ENCODE measurements around the gene ENTPD7.
"Not testable (repeated sequence)": the region's sequence is repeated elsewhere in the genome, so short reads cannot be mapped to it uniquely, and the experiment has no call there.

ENTPD7 gene, protein sequence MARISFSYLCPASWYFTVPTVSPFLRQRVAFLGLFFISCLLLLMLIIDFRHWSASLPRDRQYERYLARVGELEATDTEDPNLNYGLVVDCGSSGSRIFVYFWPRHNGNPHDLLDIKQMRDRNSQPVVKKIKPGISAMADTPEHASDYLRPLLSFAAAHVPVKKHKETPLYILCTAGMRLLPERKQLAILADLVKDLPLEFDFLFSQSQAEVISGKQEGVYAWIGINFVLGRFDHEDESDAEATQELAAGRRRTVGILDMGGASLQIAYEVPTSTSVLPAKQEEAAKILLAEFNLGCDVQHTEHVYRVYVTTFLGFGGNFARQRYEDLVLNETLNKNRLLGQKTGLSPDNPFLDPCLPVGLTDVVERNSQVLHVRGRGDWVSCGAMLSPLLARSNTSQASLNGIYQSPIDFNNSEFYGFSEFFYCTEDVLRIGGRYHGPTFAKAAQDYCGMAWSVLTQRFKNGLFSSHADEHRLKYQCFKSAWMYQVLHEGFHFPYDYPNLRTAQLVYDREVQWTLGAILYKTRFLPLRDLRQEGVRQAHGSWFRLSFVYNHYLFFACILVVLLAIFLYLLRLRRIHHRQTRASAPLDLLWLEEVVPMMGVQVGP

DNA sequence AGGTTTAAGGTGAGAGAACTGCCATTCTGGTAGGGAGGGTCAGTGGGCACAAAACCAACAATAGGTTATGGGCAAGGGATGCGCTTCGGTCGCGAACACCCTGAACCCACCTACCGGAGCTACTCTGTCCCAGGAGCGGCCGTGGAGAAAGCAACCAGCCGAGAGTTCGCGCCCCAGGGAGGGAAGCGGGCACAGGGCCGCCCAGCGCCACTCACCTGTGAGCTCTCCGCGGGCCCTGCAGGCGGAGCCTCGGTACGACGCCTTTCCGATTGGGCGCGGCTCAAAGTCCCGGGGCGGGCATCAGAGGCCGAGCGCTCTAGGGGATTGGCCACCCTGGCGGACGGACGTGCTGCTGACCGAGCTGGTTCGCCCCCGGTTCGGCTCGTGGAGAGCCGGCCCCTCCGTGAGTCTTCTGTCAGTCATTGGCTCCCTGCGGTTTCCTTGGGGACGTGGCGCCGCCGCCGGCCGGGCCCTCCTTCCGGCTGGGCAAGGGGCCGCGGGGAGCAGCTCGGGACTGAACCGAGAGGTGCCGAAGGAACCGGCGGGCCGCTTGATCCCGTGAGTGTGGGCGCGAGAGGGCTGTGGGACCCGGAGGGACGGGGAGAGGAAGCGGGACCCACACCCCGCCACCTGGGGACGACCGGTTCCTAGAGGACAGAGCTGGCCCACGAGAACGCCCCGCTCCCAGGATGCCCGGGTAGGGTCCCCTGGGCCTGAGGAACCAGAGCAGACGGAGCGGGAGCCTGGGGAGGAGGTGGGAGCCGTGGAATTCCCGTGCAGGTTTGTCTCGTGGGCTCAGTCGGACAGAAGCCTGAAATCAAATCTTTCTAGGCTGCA is at the start of gene ENTPD7:
Gene ENTPD7, plus strand, starts transcription at position 479 of the 837 bp plus-strand sequence. CDS start 448 bp downstream, outside the sequence.
- DNase-seq = peak; percentile 96

DNA sequence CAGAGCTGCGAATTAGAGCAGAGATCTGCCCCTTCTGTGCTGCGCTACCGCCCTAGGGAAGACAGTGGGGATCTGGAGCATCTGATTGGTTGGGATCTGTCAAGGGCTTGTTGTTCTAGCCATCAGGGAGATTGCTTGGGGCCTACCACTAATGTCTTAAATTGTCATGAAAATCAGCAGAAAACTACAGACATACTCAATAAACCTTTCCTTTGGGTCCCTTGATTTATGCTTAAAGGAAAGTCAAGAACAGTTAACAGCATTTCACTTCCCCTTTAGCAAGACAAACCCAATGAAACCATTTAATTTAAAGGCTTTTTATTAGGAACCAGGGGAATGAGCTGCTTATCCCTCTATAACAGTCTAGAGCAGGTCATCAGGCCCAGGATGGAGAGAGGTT is 49.1 kb upstream of the ENTPD7 start:
- DNase-seq = no peak

DNA sequence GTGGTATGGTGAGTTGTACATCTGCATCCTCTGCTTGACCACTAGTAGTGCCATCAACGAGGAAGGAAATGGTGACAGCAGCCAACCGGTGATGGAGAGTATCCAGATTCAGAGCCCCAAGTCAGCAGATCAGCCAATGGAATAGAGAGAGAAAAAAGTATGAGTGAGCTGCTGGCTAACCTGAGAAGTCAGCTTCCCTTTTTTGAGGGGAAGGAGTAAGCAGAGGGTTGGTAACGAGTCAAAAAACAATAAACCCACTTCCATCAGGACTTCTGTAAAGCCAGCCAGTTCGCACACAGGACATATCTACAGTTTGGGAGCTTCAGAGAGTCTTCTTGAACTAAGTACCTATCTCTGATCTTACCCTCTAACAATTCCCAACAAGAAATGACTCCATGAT is 48.0 kb upstream of the ENTPD7 start:
- DNase-seq = no peak

DNA sequence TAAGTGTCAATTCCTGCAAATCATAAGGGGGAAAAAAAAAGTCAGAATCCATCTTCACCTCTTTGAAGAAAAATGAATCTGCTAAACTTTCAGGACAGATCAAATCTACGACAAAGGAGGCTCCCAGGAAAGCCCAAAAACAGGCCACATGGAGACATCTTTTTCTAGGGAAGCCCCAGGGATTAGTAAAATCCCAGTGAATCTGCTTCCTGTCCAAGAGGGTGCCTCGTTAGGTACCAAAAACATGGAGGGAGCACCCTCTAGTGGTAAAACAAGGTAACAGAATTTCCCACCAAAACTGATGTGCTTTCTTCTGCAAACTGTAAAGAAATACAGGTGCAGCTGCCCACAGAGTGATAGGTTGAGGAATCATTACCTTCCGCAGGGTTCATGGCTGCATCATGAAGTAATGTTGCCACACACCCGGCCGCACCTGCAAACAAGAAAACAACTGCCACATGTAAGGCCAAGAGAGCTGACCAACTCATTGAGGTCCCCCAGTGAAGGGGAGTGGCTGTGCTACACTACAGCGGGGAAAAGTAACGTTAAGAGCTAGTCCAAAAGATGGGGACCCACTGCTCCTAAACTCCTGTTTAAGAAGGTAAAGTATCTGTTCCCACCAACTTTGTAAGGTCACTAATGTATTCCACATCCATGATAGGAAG is 47.0 kb upstream of the ENTPD7 start:
- DNase-seq = no peak

DNA sequence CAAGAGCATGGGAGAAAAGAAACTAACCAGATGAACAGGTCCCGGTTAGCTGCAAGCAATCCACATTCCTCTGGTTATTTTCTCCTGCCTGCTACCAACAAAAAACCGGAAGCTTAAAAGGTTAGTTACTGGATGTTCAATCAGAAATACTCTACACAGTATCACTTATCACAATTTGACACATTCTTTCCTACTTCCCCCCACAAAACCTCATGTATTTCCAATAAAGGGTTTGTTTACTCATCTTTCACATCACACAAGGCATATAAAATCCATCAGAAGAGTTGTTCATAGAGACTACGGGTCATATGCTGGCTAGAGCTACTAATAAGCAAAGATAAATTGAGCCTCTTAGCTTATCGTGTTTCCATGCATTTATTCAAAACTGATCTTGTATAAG is 43.9 kb upstream of the ENTPD7 start:
- DNase-seq = no peak

DNA sequence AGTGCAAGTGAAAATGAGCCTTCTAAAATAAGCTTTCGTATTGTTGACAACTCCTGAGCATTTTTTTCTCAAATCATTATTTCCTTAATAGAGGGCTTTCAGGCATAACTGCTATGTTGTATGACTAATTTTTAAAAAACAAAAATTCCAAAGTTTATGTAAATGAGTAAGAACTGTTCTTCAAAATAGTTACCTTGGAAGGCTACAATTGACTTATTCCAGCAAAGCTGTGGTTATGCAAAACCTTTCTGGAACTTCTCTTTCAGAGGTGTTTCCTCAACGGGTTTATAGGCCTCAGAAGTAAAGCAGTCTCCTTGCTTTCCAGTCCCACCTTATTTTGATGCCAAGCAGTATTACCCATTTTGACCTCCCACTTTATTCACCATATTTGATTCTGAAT is 41.6 kb upstream of the ENTPD7 start:
- no peak for DNase-seq

DNA sequence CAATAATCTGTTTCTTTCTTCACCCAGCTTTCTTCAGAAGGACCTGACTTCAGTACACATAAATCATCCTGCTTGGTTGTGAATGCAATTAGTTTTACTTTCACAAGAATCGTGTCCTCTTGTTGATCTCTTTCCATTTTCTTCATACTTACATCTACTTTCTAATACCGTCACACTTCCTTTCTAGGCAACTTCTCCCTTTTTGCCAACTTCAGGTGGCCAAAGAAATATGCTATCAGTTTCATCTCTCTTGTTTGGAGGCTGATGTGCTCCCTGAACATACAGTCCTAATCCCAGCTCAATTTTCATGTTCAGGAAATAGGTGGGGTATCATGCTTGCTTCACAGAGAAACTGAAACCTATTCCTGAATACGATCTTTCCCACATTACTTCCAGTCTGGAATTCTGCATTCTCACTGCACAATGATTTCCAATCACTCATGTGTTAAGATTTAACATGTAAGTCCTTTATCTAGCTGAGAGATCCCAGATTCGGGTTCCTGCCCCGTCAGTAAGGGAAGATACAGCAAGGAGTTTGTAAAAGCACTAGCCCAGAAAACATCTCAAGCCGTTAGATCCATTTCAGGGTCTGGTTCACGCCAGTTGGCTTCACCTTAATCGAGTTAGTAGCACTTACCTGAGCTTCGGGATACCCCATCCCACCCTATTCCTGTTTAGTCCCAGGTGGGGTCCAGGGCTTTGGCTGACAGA is 40.1 kb upstream of the ENTPD7 start:
- DNase-seq = no peak

DNA sequence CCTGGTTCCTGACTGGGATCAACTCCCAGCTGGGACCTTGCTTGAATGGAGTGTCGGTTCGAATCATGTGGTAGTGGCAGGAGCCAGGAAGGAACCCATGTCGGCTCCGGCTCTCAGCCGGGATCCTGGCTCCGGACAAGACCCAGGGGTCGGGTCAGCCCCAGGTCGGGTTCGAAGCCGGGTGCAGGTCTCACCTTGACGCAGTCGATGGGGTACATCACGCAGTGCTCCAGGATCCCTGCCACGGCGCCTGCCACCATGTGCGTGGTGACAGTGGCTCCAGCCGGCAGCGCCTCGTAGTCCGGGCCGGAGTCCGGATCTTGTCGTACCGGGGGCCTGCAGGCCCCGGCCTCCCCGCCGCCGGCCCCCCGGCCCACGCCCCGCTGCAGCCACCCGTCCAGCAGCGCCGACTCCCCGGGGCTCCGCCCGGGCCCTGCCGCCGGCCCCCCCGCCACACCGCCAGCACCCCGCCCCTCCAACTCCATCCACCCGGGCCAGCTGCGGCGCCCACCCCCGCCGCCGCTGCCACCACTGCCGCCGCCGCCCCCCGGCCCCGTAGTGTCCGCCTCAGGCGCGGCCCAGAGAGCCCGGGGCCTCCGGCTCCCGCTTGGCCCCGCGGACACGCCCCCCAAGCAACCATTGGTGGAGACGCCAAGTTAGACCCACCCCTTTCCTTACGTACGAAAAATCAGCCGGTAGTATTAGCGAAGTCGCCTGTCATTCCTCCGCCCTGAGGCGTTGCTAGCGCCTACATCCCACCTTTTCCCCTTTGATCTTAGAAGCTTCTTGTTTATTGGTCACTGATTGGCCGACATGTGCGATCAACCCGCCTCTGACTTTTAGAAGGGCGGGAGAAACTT is 39.2 kb upstream of the ENTPD7 start, which contains the start of gene SLC25A28:
Gene SLC25A28, minus strand, starts transcription at position 589 of the 860 bp plus-strand sequence. Its CDS starts 104 bp downstream, at position 485.
- DNase-seq = peak; percentile 95

DNA sequence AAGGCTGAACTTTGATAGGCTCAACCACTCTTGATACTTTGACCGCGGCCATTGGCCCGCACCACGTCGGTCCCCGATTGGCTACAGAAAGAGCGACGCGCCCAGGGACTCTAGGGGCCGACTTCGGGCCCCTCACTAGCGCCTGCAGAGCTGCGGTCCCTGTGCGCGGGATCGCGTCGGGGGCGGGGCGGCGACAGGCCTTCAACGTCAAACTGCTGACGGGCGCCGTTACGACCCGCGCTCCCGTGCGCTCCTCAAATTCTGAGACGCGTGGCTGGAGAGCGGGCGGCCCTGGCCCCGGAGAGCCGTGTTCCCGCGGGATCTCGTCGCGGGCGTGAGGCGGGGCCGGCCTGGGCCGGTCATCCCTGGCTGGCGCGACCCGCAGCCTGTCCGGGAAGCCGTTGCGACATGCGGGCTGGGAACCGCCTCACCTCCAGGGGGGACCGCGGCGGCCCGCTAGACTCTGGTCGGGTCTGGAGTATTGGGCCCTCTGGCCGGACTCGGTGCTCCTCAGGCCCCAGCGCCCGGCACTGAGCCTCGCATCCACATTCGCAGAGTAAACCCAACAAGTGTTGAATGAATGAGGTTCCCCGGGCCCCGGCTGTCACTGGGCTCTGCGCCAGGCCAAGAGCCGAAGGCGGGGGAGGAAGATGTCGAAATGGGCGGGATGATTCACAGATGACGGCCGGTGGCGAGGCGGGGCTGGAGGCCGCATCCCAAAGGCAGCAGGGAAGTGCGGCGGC is 38.4 kb upstream of the ENTPD7 start:
- peak; percentile 93 for DNase-seq

DNA sequence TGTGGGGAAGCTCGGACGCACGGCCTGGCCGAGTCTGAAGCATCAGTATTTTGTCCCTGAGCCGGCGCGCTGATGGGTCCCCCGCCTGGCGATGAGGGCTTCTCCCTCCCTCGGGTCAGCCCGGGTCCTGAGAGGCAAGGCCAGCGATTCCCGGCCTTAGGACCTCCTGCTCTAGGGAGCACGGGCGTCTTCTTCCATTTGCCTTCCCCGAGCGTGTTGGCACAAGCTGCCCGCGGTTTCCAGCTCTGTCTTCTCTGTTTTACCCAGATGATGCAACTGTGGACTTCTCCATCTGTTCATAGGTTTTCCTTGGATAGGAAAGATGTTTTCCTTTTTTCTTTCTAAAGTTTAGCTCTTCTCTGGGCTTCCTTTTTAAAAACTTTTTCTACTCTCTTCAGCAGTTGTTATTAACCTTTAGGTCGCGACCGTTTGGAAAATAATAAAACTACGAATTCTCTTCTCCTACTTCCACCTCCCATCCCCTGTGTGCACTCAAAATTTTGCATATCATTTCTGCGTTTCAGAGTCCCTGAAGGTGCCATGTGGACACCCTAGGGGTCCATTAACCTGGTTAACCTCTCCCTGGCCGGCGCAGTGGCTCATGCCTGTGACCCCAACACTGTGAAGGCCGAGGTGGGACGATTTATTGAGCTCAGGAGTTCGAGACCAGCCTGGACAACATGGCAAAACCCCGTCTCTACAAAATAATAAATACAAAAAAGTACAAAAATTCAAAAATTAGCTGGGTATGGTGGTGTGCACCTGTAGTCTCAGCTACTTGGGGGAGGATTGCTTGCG is 37.7 kb upstream of the ENTPD7 start:
- DNase-seq = no peak

DNA sequence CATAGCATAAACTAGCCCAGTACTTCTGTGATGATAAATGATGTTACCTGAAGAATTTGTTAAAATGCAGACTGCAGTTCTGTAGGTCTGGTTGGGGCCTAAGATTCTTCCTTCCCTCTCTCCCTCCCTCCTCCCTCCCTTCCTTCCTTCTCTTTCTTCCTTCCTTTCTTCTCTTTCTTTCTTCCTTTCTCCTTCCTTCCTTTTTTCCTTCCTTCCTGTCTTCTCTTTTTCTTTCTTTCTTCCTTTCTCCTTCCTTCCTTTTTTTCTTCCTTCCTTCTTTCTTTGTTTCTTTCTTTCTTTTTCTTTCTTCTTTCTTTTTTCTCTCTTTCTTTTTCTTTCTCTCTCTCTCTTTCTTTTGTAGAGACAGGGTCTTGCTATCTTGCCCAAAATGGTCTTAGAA is 35.4 kb upstream of the ENTPD7 start:
- no peak for DNase-seq

DNA sequence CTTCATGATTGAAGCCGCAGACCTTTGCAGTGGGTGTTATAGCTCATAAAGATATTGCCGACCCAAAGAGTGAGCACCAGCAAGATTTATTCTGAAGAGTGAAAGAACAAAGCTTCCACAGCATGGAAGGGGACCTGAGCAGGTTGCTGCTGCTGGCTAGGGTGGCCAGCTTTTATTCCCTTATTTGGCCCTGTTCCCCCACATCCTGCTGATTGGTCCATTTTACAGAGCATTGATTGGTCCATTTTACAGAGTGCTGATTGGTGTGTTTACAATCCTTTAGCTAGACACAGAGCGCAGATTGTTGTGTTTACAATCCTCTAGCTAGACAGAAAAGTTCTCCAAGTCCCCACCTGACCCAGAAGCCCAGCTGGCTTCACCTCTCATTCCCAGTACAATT is 34.2 kb upstream of the ENTPD7 start:
- DNase-seq = not testable (repeated sequence)

DNA sequence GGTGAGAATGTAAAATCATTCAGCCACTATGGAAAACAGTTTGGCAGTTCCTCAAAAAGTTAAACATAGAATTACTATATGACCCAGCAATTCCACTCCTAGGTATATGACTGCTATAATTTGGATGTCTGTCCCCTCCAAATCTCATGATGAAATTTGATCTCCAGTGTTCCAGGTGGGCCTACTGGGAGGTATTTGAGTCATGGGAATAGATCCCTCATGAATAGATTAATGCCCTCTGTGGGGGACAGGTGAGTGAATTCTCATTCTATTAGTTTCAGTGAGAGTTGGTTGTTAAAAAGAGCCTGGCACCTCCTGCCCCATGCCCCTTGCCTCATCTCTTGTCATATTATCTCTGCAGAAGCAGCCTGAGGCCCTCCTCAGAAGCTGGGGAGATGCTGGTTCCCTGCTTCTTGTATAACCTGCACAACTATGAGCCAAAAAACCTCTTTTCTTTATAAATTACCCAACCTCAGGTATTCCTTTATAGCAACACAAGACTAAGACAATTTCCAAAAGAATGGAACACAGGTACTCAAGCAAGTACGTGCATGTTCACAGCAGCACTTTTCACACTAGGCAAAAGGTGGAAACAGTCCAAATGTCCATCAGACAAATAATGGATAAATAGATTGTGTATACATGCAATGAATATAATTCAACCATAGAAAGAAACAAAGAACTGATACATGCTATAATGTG is 30.2 kb upstream of the ENTPD7 start:
- no peak for DNase-seq

DNA sequence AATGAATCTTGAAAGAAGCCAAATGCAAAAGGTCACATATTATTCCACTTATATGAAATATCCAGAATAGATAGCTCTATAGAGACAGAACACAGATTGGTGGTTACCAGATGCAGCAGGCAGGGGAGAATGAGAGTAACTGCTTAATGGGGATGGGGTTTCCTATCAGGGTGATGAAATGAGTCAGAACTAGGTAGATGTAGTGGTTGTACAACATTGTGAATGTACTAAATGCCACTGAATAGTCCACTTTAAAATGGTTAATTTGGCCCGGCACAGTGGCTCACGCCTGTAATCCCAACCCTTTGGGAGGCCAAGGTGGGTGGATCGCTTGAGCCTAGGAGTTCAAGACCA is 29.7 kb upstream of the ENTPD7 start:
- DNase-seq = no peak

DNA sequence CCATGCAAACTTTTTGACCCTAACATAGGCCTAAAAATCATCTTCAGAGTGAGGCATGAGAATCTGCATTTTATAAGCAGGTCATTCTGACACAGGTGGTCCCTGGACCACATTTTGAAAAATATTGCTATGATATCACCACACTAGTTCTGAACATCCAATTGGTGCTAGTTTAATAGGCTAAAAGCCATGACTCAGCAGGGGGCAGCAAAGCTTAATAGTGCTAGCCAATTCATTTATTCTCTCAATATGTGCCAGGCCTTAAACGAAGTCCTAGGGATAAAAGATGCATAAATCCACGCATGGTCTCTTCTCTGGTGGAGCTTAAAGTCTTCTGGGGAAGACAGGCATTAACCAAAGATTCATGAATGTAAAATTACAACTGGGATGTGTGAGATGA is 28.9 kb upstream of the ENTPD7 start:
- DNase-seq = no peak

DNA sequence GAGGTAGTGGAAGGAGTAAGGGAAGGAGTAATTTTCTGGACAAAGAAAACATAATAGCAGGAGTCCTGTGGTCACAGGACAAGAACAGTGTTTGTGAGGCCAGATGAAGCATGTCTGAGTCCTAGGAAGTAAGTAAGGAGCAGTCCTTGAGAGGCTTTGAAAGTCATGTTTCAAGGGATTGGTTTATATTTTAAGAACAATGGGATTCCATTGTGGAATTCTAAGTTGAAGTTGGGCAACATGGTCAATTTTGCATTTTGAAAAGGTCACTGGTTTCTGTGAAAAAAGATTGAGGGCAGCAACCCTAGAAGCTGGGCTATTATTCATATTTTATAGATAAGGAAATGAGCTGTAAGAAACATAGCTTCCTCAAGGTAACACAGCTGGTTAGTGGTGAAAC is 28.3 kb upstream of the ENTPD7 start:
- DNase-seq = no peak

DNA sequence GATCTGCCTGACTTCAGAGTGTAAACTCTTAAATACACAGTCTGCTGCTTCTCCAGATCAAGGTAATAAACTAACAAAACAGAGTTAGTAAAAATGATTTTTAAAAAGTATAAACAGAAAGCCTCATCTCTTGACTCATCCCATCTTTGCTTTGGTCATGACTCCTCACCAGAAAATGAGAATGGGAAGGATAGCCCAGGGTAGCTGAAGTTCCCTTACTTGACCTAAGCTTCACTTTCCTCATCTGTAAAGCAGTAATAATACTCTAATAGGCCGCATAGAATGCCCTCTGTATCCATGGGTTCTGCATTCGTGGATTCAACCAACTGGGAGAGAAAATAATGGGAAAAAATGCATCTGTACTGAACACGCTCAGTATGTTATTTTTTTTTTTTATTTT is 27.8 kb upstream of the ENTPD7 start:
- DNase-seq = no peak

DNA sequence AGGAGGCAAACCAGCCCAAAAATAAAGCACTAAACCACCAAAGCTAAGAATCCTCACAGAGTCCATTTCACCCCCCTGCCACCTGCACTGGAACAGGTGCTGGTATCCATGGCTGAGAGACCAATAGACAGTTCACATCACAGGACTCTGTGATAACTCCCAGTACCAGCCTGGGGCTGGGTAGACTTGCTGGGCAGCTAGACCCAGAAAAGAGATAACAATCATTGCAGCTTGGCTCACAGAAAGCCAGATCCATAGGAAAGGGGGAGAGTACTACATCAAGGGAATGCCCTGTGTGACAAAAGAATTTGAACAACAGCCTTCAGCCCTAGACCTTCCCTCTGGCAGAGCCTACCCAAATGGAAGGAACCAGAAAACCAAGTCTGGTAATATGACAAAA is 25.5 kb upstream of the ENTPD7 start:
- no peak for DNase-seq

DNA sequence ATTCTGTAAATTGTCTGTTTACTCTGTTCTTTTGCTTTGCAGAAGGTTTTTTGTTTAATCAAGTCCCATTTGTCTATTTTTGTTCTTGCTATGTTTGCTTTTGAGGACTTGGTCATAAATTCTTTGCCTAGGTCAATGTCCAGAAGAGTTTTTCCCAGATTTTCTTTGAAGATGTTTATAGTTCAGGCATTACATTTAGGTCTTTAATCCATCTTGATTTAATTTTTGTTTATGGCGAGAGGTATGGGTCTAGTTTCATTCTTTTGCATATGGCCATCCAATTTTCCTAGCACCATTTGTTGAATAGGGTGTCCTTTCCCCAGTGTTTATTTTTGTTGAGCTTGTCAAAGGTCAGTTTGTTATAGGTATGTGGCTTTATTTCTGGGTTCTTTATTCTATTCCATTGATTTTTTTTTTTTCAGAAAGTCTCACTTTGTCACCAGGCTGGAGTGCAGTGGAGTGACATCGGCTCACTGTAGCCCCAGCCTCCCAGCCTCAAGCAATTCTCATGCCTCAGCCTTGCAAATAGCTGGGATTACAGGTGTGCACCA is 11.6 kb upstream of the ENTPD7 start:
- DNase-seq = no peak

Data from activated CD4-positive, alpha-beta T cell treated with anti-CD3 and anti-CD28 coated beads for 48 hours (primary cell).